ES-I3 (cell line): ENCODE data around the gene RASGRF1.
"Not testable (repeated sequence)": the region's sequence is repeated elsewhere in the genome, so short reads cannot be mapped to it uniquely, and the experiment has no call there.

Experiments
- H3K36me3 ChIP-seq: 2 replicates; pipeline ENCODE4 v1.6.1; 2013; ENCODE audit warnings: mild to moderate bottlenecking, low read length, control low read depth, moderate library complexity; ENCODE audit not compliant: insufficient read depth
- H3K4me1 ChIP-seq: 2 replicates; pipeline ENCODE4 v1.6.1; 2013; ENCODE audit warnings: mild to moderate bottlenecking, control low read depth, low read length; ENCODE audit not compliant: insufficient read depth
- H3K9ac ChIP-seq: 2 replicates; pipeline ENCODE4 v1.6.1; 2013; ENCODE audit warnings: low read depth, mild to moderate bottlenecking, low read length, moderate library complexity
- H3K9me3 ChIP-seq: 2 replicates; pipeline ENCODE4 v1.6.1; 2013; ENCODE audit warnings: mild to moderate bottlenecking, low read length, moderate library complexity; ENCODE audit not compliant: control insufficient read depth, insufficient read depth

Gene RASGRF1

GRCh38 chr15:78933823-78934654, 156.5 kb downstream of the RASGRF1 start:
- Histone ChIP-seq H3K9me3 (no peaks in the 10 kb centered on the region), H3K36me3 (no peaks in the 10 kb centered on the region), H3K4me1 (no peaks in the 10 kb centered on the region), H3K9ac (no peak overlapping the region)

GRCh38 chr15:78933187-78933822, 157.3 kb downstream of the RASGRF1 start:
- Histone ChIP-seq H3K36me3 (no peaks in the 10 kb centered on the region), H3K4me1 (no peaks in the 10 kb centered on the region), H3K9ac (no peak overlapping the region), H3K9me3 (no peaks in the 10 kb centered on the region)

- Histone ChIP-seq H3K9ac (no peak overlapping the region), H3K9me3 (no peaks in the 10 kb centered on the region), H3K36me3 (no peaks in the 10 kb centered on the region), H3K4me1 (no peaks in the 10 kb centered on the region)
Observed at GRCh38 chr15:78932258-78932808, 158.2 kb downstream of the RASGRF1 start.

GRCh38 chr15:78931439-78932257, 158.9 kb downstream of the RASGRF1 start:
- Histone ChIP-seq H3K4me1 (no peaks in the 10 kb centered on the region), H3K36me3 (no peaks in the 10 kb centered on the region), H3K9ac (no peak overlapping the region), H3K9me3 (no peaks in the 10 kb centered on the region)

GRCh38 chr15:78930577-78931388, 159.8 kb downstream of the RASGRF1 start:
- Histone ChIP-seq H3K9me3 (no peaks in the 10 kb centered on the region), H3K4me1 (no peaks in the 10 kb centered on the region), H3K9ac (no peak overlapping the region), H3K36me3 (no peaks in the 10 kb centered on the region)

GRCh38 chr15:78929536-78930264, 160.9 kb downstream of the RASGRF1 start:
- H3K9me3 ChIP-seq: no peaks in the 10 kb centered on the region
- H3K36me3 ChIP-seq: no peaks in the 10 kb centered on the region; the same call in 1 of the 2 replicates
- no peak overlapping the region for H3K9ac ChIP-seq
- no peaks in the 10 kb centered on the region for H3K4me1 ChIP-seq

DNA sequence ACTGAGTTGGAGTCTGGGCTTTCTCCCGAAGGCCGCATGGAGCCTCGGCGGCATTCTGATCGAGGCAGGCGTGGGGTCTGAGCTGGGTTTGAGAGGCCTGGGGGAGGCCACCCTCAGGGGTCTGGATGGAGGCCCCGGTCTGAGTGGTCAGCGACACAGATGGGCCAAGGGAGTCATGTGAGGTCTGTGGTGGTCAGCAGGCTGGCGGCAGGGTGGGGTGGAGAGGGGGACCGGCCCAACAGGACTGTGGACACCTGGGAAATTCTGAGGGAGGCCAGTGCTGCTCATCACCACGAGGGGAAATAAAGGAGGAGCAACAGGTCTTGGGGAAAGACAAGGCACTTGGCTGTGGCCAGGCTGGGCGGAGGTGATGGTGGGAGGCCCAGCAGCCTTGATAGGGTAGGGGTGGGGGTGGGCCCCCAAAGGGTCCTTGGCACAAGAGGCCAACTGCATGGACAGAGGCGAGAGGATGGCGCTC, 161.9 kb downstream of the RASGRF1 start:
- Histone ChIP-seq H3K4me1 (no peaks in the 10 kb centered on the region), H3K9ac (no peak overlapping the region), H3K36me3 (no peaks in the 10 kb centered on the region; the same call in none of the 2 replicates), H3K9me3 (no peaks in the 10 kb centered on the region)

DNA sequence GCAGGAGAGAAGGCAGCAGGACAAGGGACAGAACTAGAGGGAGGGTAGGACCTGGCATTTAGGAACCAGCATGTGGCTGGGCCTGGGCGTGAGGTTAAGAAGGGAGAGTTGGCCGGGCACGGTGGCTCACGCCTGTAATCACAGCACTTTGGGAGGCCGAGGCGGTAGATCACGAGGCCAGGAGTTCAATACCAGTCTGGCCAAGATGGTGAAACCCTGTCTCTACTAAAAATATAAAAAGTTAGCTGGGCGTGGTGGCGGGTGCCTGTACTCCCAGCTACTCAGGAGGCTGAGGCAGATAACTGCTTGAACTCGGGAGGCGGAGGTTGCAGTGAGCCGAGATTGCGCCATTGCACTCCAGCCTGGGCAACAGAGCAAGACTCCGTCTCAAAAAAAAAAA, 162.4 kb downstream of the RASGRF1 start:
- H3K9ac ChIP-seq, H3K4me1 ChIP-seq, H3K36me3 ChIP-seq, H3K9me3 ChIP-seq: not testable (repeated sequence)

DNA sequence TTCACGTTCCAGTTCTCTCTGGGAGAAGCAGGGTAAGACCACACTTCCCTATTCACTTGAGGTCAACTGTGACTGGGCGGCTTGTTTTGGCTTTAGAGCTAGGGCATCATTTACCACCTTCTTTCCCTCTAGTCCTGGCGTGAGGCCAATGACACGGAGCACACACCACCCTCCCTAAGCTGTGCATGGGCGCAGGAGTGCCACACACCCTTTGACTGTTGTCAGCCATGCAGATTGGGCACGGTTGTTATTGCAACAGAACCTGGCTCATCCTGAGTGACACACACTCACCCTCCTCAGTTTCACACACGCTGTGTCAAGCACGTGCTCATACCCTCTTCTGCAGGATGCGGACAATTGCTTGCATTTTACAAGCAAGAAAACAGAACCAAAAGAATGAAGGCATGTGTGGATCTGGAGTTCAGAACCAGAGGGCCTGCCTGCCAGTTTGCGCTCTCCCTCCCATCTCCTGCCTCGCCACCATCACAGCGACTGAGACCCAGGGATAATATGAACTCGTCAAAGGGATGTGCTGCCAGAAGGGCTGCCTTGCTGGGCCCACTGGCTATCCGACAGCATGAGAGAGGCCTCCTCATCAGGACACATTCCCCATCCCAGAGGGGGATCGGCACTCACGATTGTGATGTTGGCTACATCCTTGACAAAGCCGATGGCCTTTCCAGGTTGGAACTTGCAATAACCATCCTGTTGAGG, 163.3 kb downstream of the RASGRF1 start:
- Histone ChIP-seq H3K4me1 (no peaks in the 10 kb centered on the region), H3K36me3 (peaks cover 7% of the 10 kb centered on the region), H3K9me3 (no peaks in the 10 kb centered on the region)

DNA sequence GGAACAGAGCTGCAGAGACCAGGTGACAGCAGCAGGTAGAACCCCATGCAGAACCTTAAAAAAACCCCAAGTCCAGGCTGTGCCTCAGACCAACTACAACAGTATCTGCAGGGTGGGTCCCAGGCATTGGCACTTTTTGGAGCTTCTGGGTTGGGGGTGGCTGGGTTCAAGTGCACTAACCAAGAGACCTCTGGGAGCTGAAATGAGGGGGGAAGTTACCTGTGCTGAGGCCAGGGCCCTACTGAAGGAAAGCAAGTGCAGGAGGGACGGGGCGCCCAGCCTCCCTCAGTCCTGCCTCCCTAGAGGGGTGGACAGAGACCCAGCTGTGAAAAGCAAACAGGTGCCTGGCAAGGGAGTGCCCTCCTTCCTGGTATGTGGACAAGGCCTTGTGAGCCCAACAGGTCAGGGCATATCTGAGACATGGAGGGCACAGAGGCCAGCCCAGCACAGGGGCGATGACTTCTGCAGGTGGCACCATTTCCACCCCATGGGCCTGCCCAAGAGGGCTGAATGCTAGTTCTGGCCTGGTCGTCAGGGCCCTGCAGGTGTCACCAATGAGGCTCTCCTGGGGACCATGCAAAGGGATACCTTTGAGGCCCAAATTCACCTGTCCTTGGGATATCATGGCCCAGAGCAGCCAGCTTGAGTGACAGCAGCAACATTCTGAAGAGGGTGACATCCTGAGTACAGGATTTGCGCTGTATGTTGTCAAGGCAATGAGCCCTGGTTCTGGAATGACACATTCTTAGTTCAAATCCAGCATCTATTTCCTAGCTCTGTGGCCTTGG, 164.4 kb downstream of the RASGRF1 start:
- Histone ChIP-seq H3K9me3 (no peaks in the 10 kb centered on the region), H3K4me1 (no peaks in the 10 kb centered on the region), H3K9ac (no peak overlapping the region), H3K36me3 (peaks cover 12% of the 10 kb centered on the region)

More for the DNA sequence above, 163.3 kb downstream of the RASGRF1 start:
- H3K9ac ChIP-seq: no peak overlapping the region

- Histone ChIP-seq H3K4me1 (no peaks in the 10 kb centered on the region), H3K9me3 (no peaks in the 10 kb centered on the region), H3K36me3 (peaks cover 12% of the 10 kb centered on the region), H3K9ac (no peak overlapping the region)
Observed at GRCh38 chr15:78925076-78925624, 165.4 kb downstream of the RASGRF1 start.
